ENCODE measurements around the gene ZNF620. TPM values are rescaled to one million over a fixed set of nuclear protein-coding genes. Genes with fewer than 3 reads are reported as not detected.

Gene ZNF620
- total and polyA plus RNA-seq, 9 donors = 1.4 to 4.2 (median 3.7) TPM

- WGBS, 3 donors = 92 to 94% (median 94%) methylated on average over 1 of the region's 1 CpG
- no peak overlapping the region for H3K4me3 ChIP-seq
- intact Hi-C loops (cut with DNase I) = no loop called here
- no peak for DNase-seq
- no peaks in the 10 kb centered on the region for H3K27me3 ChIP-seq
- H3K4me1 ChIP-seq (ENCODE audit: insufficient read depth) = no peaks in the 10 kb centered on the region
- H3K27ac ChIP-seq = no peak overlapping the region
- no peaks in the 10 kb centered on the region for H3K9me3 ChIP-seq
- H3K36me3 ChIP-seq = no peaks in the 10 kb centered on the region
- TF ChIP-seq EP300 (IDR thresholded peaks at IDR 0.05) (no peak), CTCF (IDR thresholded peaks at IDR 0.05) (no peak)
Observed at GRCh38 chr3:40511031-40511718, 5.3 kb downstream of the ZNF620 start.

GRCh38 chr3:40516201-40516600 lies 10.4 kb downstream of the ZNF620 start:
- TF ChIP-seq EP300 (IDR thresholded peaks at IDR 0.05) (no peak), CTCF (IDR thresholded peaks at IDR 0.05) (no peak)
- Histone ChIP-seq H3K36me3 (no peaks in the 10 kb centered on the region), H3K4me1 (ENCODE audit: insufficient read depth) (no peaks in the 10 kb centered on the region), H3K4me3 (no peak overlapping the region), H3K27me3 (no peaks in the 10 kb centered on the region), H3K27ac (no peak overlapping the region), H3K9me3 (no peaks in the 10 kb centered on the region)
- 72 to 78% (median 76%) methylated on average over 5 of the region's 5 CpGs for WGBS, 3 donors
- intact Hi-C loops (cut with DNase I) = no loop called here
- DNase-seq = no peak

- H3K4me3 ChIP-seq = no peak overlapping the region
- no peaks in the 10 kb centered on the region for H3K27me3 ChIP-seq
- H3K4me1 ChIP-seq (ENCODE audit: insufficient read depth) = no peaks in the 10 kb centered on the region
- intact Hi-C loops (cut with DNase I) = no loop called here
- 75 to 86% (median 79%) methylated on average over 1 of the region's 1 CpG for whole genome bisulfite sequencing, 3 donors
- no peaks in the 10 kb centered on the region for H3K36me3 ChIP-seq
- no peak for DNase-seq
- no peak overlapping the region for H3K27ac ChIP-seq
- TF ChIP-seq CTCF (IDR thresholded peaks at IDR 0.05) = no peak
- TF ChIP-seq POLR2A (IDR thresholded peaks at IDR 0.05) = no peak
- TF ChIP-seq EP300 (IDR thresholded peaks at IDR 0.05) = no peak
- no peaks in the 10 kb centered on the region for H3K9me3 ChIP-seq
Observed at GRCh38 chr3:40518067-40518466, 12.2 kb downstream of the ZNF620 start.

- H3K27me3 ChIP-seq = no peaks in the 10 kb centered on the region
- H3K4me1 ChIP-seq (ENCODE audit: insufficient read depth) = no peaks in the 10 kb centered on the region
- WGBS, 3 donors = 88 to 98% (median 88%) methylated on average over 1 of the region's 1 CpG
- TF ChIP-seq POLR2A (IDR thresholded peaks at IDR 0.05) (no peak), CTCF (IDR thresholded peaks at IDR 0.05) (no peak), EP300 (IDR thresholded peaks at IDR 0.05) (no peak)
- H3K4me3 ChIP-seq = no peak overlapping the region
- H3K36me3 ChIP-seq = no peaks in the 10 kb centered on the region
- no peaks in the 10 kb centered on the region for H3K9me3 ChIP-seq
- H3K27ac ChIP-seq = no peak overlapping the region
- intact Hi-C loops (cut with DNase I) = no loop called here
- no peak for DNase-seq
Observed at GRCh38 chr3:40518848-40519247, 13.0 kb downstream of the ZNF620 start.
